OCI-LY1 (cell line): ENCODE data around the gene EPN3.

Experiments
- H2AFZ ChIP-seq: fragments of 200-600 bp; sonication (generic), shearing (Covaris generic); 2 replicates; pipeline ENCODE4 v1.6.0; 2014; ENCODE audit warnings: antibody characterized with exemption, mild to moderate bottlenecking, low read length
- H3F3A ChIP-seq: fragments of 200-600 bp; sonication (generic), shearing (Covaris generic); 2 replicates; pipeline ENCODE4 v1.6.0; 2014; ENCODE audit warnings: mild to moderate bottlenecking, antibody characterized with exemption, low read length, moderate library complexity; ENCODE audit not compliant: insufficient read depth
- H3K27ac ChIP-seq: fragments of 200-600 bp; sonication (generic); 2 replicates; pipeline ENCODE4 v1.5.1; 2014; ENCODE audit warnings: low read length, mixed run types, mild to moderate bottlenecking, low read depth; ENCODE audit not compliant: poor library complexity, severe bottlenecking
- H3K27me3 ChIP-seq: fragments of 200-600 bp; sonication (generic); 2 replicates; pipeline ENCODE4 v1.6.0; 2014; ENCODE audit warnings: antibody characterized with exemption, mild to moderate bottlenecking, low read length, moderate library complexity; ENCODE audit not compliant: insufficient read depth
- H3K36me3 ChIP-seq: fragments of 200-600 bp; sonication (generic); 2 replicates; pipeline ENCODE4 v1.6.1; 2014; ENCODE audit warnings: mild to moderate bottlenecking, antibody characterized with exemption, low read length, moderate library complexity, mixed read lengths; ENCODE audit not compliant: insufficient read depth
- H3K4me1 ChIP-seq: fragments of 200-600 bp; sonication (generic); 2 replicates; pipeline ENCODE4 v1.5.1; 2014; ENCODE audit warnings: mild to moderate bottlenecking, low read length, moderate library complexity; ENCODE audit not compliant: insufficient read depth, severe bottlenecking
- H3K4me2 ChIP-seq: fragments of 200-600 bp; sonication (generic), shearing (Covaris generic); 2 replicates; pipeline ENCODE4 v1.6.1; 2014; ENCODE audit warnings: low read length
- H3K4me3 ChIP-seq: fragments of 200-600 bp; sonication (generic); 2 replicates; pipeline ENCODE4 v1.5.1; 2014; ENCODE audit warnings: low read length, low read depth, mild to moderate bottlenecking, mixed read lengths; ENCODE audit not compliant: poor library complexity, severe bottlenecking
- H3K79me2 ChIP-seq: fragments of 200-600 bp; shearing (Covaris generic); 2 replicates; pipeline ENCODE4 v1.6.1; 2016; ENCODE audit warnings: mixed run types, low read length, mixed read lengths; ENCODE audit not compliant: insufficient read depth
- H3K9ac ChIP-seq: fragments of 200-600 bp; sonication (generic), shearing (Covaris generic); 2 replicates; pipeline ENCODE4 v1.6.1; 2014; ENCODE audit warnings: mild to moderate bottlenecking, low read length, mixed read lengths
- H3K9me2 ChIP-seq: fragments of 200-600 bp; sonication (generic), shearing (Covaris generic); 2 replicates; pipeline ENCODE4 v1.6.1; 2014; ENCODE audit warnings: low read depth, mild to moderate bottlenecking, low read length, mixed read lengths
- H3K9me3 ChIP-seq: fragments of 200-600 bp; shearing (Covaris generic); 2 replicates; pipeline ENCODE4 v1.6.1; 2014; ENCODE audit warnings: low read length, mixed read lengths
- H4K20me1 ChIP-seq: fragments of 200-600 bp; sonication (generic), shearing (Covaris generic); 2 replicates; pipeline ENCODE4 v1.6.0; 2016; ENCODE audit warnings: mild to moderate bottlenecking, low read length; ENCODE audit not compliant: insufficient read depth
- CTCF ChIP-seq: fragments of 200-600 bp; sonication (generic), shearing (Covaris generic); IDR thresholded peaks from 2 replicates; pipeline ENCODE4 v1.5.1; 2017; ENCODE audit warnings: mild to moderate bottlenecking, antibody characterized with exemption, low read length, moderate library complexity, mixed read lengths
- EZH2 ChIP-seq: fragments of 200-600 bp; sonication (generic), shearing (Covaris generic); IDR thresholded peaks from 2 replicates; pipeline ENCODE4 v1.8.0; 2017; ENCODE audit warnings: borderline replicate concordance, mixed run types, mild to moderate bottlenecking, antibody characterized with exemption, low read length, moderate library complexity, mixed read lengths

Gene EPN3

GRCh38 chr17:50542795-50543774, 10.6 kb downstream of the EPN3 start:
- no peaks in the 10 kb centered on the region for H3K79me2 ChIP-seq
- H2AFZ ChIP-seq = peak overlapping the region; percentile 50; the same call in 1 of the 2 replicates
- H3K4me1 ChIP-seq = peaks cover 16% of the 10 kb centered on the region
- H3K4me3 ChIP-seq = peak overlapping the region; percentile 67
- H3K9ac ChIP-seq = peak overlapping the region; percentile 52; the same call in 1 of the 2 replicates
- no peak for TF ChIP-seq EZH2
- TF ChIP-seq CTCF = no peak
- no peaks in the 10 kb centered on the region for H3K9me3 ChIP-seq
- no peaks in the 10 kb centered on the region for H4K20me1 ChIP-seq
- H3K27me3 ChIP-seq = peaks cover under 1% of the 10 kb centered on the region; the same call in 1 of the 2 replicates
- H3K9me2 ChIP-seq = no peaks in the 10 kb centered on the region
- H3K36me3 ChIP-seq = no peaks in the 10 kb centered on the region
- H3K27ac ChIP-seq = no peak overlapping the region
- peak overlapping the region; percentile 90; the same call in 1 of the 2 replicates for H3K4me2 ChIP-seq
- no peaks in the 10 kb centered on the region for H3F3A ChIP-seq

GRCh38 chr17:50544516-50544915, 12.0 kb downstream of the EPN3 start:
- H3K4me2 ChIP-seq = no peak overlapping the region
- no peaks in the 10 kb centered on the region; the same call in 1 of the 2 replicates for H3K27me3 ChIP-seq
- no peaks in the 10 kb centered on the region for H3K79me2 ChIP-seq
- H3K36me3 ChIP-seq = no peaks in the 10 kb centered on the region
- no peak overlapping the region for H2AFZ ChIP-seq
- H3K9me2 ChIP-seq = no peaks in the 10 kb centered on the region
- no peak overlapping the region for H3K4me3 ChIP-seq
- H4K20me1 ChIP-seq = no peaks in the 10 kb centered on the region
- TF ChIP-seq CTCF (no peak), EZH2 (no peak)
- H3K9ac ChIP-seq = no peak overlapping the region
- no peaks in the 10 kb centered on the region for H3F3A ChIP-seq
- H3K27ac ChIP-seq = no peak overlapping the region
- H3K9me3 ChIP-seq = no peaks in the 10 kb centered on the region
- peaks cover 16% of the 10 kb centered on the region for H3K4me1 ChIP-seq

GRCh38 chr17:50545311-50545710, 12.8 kb downstream of the EPN3 start:
- no peak overlapping the region for H3K9ac ChIP-seq
- H3K9me3 ChIP-seq = no peaks in the 10 kb centered on the region
- H3F3A ChIP-seq = no peaks in the 10 kb centered on the region
- no peak overlapping the region for H3K4me2 ChIP-seq
- no peak overlapping the region for H2AFZ ChIP-seq
- H3K4me3 ChIP-seq = no peak overlapping the region
- H3K9me2 ChIP-seq = no peaks in the 10 kb centered on the region
- no peaks in the 10 kb centered on the region for H3K79me2 ChIP-seq
- TF ChIP-seq CTCF (no peak), EZH2 (no peak)
- no peaks in the 10 kb centered on the region; the same call in 1 of the 2 replicates for H3K27me3 ChIP-seq
- peaks cover 16% of the 10 kb centered on the region for H3K4me1 ChIP-seq
- H3K36me3 ChIP-seq = no peaks in the 10 kb centered on the region
- H3K27ac ChIP-seq = no peak overlapping the region
- H4K20me1 ChIP-seq = no peaks in the 10 kb centered on the region
